Suppressor macrophage treated with lipopolysaccharide for 1 hour (primary cell): Measurements from ENCODE around the gene COPRS.
"Not testable (repeated sequence)": the region's sequence is repeated elsewhere in the genome, so short reads cannot be mapped to it uniquely, and the experiment has no call there.

ENCODE experiments used
- DNase-seq, 3 donors: peaks; one replicate each; pipeline ENCODE4 v3.0.0-alpha.2; 2020 to 2022

The COPRS gene

DNA sequence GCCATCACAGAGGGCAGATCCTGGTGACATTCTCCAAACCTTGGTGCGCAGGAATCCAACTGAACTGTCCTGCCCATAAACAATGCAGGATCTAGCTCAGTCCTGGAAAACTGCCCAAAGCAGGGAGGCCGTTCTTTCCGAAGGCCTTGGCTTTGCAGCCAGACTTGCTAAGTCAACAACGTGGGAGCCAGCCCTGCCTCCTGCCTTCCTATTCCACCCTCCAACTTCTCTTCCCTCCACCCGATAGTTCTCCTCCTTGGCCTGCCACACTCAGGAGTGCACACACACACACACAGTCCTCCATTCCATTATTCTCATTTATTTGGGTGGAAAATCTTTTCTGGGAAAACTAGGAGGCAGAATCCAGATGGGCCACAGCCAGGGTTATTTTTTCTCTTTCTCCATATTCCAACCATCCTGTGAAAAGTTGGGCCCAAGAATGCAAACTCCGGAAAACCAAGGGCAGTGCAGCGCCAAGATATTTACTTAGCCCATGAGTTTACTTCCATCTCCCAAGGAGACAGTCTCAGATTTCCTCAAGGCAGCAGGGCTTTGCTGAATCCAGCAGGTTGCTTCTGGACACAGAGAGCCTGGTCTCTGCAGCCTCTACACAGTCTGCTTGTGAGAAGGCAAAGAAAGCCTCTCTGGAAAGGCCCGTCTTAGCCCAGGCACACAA is 15.8 kb downstream of the COPRS start:
- DNase-seq: no peak

DNA sequence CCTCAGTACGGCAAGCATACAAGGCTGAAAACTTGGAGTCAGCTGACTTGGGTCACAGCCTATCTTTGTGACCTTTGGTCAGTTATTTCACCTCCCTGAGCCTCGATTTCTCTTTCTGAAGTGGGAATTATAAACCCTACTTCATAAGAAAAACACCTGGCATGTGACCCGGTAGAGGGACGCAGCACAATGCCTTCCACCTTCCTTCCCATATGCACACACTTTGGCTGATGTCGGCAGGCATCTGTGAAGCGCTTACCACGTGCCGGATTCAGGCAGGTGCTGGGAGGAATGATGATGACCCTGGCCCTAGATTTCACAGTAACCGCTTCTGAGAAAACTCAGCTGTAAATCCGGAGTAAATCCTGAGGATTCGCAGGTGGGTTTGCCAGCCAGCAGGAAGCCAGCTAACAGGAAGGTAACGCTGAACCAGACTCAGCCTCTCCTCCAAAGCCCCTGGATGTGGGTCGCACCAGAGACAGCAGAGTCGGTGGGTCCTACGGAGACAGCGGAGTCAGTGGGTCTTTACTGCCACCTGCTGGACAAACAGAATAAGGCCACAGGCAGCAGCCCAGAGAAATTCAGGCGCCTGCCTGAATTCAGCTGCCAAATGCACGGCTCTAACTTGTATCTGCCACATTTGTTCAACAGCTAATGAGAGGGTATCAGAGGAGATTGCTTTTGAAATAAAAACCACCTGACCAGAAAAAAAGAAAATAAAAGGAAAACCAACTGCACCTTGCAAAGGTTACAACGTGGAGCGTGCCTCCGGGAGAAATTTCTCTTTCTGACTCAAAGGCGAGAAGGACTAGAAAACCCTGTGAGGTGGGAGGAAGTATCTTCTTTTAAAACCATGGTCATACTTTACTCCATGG is 16.6 kb downstream of the COPRS start:
- DNase-seq: peak; percentile 71 to 82 (median 82)

DNA sequence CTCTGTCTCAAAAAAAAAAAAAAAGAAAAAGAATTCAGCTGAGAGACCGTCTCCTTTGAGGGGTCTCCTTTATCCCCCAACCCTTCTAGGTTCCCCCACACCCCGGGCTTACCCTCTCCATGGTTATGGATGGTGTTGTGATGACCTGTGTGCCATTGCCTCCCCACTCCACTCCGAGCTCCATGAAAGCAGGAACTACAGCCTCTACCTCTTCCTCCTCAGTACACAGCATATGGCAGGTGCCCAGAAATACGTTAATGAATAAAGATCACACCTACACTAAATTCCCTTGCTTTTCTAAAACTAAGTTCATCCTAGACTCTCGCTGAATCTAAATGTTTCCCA is 17.2 kb downstream of the COPRS start:
- DNase-seq: no peak

DNA sequence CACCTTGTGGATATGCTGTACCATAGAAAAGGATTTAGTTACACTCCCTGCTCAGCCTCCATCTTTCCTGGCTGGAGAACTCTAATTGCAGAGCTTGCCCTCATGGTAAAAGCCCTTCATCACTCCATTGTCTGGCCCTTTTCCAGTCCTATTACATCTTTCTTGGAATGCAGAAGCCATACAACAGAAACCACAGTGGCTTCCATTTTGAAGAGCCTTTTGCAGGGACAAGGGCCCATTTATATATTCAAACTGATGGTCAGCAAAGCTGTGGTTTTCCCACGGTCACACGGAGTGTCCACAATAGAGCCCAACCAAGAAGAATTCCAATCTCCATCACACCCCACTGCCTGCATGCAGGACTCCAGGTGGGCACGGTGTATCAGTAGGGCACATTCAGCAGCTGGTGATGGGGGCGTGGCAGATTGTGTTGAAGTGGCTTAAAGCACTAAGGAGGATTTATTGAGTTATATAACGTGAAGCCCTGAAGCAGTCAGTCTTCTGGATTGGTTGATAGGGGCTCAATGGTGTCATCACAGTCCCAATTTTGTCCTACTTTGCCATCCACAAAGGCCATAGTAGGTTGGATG is 20.3 kb downstream of the COPRS start:
- no peak for DNase-seq

DNA sequence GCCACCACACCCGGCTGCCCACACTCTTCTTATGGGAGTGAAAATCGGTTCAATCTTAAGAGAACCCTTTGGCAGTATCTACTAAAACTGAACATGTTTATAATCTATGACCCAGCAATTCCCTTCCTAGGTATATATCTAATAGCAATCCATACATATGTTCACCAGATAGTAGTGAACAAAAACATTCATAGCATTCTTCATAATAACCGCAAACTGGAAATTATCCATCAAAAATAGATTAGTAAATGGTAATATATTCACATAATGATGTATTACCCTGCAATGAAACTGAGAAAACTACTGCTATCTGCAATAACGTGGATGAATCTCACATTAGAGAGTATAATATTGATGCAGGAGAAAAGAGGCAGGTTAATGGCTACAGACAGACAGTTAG is 23.1 kb downstream of the COPRS start:
- DNase-seq: no peak

DNA sequence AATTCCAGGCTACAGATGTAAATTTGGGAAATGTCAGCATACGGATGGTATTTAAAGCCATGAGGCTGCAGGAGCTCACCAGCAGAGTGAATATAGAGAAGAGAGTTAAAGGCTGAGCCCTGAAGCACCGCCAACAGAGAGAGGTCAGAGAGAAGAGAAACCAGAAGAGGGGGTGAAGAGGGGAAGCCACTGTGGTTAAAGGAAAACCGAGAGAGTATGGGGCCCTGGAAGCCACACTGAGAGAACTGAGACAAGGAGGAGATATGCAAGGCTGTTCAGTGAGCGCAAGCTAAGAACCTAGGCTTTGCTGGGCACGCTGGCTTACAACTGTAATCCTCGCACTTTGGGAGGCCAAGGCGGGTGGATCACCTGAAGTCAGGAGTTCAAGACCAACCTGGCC is 24.6 kb downstream of the COPRS start:
- peak in 2 of 3 donors; percentile 27 to 42 for DNase-seq

DNA sequence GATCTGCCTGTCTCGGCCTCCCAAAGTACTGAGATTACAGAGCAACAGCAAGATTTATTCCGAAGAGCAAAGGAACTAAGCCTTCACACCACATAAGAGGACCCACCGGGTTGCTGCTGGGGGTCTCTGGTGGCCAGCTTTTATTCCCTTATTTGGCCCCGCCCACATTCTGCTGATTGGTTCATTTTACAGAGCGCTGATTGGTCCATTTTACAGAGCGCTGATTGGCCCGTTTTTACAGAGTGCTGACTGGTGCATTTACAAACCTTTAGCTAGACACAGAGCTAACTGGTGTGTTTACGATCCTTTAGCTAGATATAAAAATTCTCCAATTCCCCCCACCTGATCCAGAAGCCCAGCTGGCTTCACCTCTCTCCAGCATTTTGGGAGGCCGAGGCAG is 26.3 kb downstream of the COPRS start:
- no peak for DNase-seq

DNA sequence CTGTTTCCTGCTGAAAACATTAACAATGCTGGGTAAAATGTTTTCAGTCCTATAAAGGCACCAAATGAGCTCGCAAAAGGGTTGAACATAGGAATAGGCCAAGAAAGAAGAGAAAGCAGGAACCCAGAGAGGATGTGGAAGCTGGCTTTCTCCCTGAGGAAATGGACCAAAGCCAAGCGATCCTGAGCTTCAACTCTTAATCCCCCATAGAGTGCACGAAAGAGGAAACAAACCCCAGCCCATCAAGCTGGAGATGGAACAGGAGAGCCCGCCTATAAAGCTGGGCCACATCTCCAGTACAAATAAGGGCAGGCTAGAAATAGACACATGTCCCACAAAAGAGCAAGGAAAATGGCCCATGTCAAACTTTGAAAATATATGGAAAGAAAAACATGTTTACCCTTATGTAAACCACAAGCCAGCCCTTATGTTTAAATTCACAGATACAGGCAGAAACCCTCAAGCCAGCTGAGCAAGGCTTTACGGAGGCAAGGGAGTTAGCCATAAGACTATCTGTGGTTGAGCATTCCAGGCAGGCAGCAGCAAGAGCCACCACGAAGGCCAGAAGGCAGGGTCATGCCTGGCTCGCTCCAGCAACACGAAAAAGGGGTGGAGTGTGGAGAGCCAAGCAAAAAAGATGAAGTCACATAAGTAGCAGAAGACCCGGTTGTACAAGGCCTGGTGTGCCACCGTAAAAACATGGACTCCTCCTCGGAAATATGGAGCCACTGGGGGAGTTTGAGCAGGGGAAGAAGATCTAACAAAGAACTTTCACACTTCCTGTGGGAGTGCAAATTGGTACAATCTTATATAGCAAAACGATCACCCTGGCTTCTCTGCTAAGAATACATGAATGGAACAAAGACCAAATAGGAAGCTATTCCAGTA is 27.8 kb downstream of the COPRS start:
- no peak for DNase-seq

DNA sequence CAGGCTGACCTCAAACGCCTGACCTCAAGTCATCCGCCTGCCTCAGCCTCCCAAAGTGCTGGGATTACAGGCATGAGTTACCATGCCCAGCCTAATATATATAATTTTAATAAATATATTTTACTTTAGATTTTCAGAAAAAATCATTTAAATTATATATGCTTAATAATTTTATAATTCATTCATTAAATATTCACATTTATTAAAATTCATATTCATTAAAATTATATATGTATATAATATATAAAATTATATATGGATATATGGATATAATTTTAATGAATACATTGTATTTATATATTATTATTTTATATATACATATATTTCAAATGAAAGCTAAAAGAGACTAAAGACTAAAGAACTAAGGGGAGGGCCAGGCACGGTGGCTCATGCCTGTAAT is 29.4 kb downstream of the COPRS start:
- DNase-seq: no peak

DNA sequence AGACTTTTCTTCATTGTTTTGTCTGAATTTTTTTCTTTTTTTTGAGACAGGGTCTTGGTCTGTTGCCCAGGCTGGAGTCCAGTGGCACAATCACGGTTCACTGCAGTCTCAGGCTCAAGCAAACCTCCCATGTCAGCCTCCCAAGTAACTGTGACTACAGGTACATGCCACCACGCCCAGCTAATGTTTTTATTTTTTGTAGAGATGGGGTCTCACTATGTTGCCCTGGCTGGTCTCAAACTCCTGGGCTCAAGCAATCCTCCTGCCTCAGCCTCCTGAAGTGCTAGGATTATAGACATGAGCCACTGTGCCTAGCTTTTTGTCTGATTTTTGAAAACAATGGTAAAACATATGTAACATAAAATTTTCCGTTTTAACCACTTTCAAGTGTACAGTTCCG is 30.1 kb downstream of the COPRS start:
- DNase-seq: not testable (repeated sequence)

DNA sequence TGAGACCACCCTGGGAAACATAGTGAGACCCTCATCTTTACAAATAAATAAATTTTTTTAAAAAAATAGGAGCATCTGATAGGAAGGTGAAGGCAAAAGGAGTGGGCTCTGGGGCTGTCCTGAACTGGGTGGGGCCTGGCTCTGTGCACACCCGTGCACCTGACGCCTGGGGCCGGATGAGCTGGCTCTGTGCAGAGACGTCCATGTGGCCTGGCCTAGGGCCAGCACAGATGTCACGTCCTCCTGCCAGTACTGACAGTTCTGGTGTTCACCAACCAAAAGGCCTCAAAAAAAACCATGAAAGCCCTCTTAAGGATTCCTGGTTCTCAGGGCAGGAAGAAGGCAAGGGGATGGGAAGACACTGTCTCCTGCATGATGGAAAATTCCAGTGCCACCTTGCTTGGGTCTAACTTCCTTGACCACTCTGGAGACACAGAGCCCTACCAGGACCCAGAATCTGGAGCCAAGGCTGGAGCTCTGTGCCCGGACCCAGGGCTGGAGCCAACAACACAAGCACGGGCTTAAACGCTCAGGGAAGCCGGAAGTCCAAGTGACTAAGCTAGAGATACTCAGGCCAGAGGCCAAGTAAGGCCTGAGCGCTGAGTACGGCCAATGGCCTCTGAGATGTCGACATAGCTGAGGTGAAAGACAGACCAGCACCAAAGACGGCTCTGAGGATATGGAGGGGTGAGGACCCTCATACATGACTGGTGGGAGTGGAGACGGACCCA is 32.9 kb downstream of the COPRS start:
- no peak for DNase-seq

DNA sequence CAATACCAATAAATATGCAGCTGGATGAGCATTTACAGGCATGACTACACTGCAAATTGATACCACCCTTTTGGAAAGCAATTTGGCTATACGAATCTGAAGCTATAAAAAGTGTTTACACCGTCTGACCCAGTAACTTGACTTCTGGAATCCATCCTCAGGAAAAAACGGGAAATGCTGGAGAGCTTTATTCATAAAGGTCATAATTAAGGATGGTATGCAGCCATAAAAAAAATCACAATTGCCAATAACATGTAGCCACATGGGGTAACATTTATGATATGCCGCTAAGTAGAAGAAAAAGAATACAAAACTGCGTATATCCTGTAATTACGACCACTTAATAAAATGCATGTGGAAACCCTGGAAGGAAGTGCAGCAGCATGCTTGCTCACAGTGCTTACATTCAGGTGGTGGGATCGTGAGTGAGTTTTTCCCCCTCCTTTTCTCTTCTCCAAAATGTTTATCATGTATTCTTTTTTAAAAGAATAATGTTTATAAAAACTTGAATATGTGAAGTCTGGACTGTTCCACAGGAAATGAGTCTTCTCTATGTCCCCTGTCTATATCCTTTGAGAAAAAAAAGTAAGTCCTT is 34.2 kb downstream of the COPRS start:
- no peak for DNase-seq

DNA sequence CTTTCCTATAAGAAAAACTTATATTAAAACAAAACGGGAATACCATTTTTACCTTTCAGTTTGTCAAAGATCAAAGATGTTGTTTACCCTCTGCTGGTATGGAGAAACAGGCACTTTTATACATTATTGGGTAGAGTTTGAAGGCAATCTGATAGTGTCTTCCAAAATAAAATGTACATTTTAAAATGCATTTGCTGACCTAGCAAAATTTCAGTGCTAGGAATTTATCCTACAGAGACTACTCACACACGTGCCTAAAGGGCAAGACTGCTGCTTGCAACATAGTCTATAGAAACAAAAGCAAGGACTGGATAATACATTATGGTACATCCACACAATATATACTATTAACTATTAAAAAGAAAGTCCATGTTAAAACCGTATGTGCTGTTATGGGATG is 36.0 kb downstream of the COPRS start:
- DNase-seq: no peak

DNA sequence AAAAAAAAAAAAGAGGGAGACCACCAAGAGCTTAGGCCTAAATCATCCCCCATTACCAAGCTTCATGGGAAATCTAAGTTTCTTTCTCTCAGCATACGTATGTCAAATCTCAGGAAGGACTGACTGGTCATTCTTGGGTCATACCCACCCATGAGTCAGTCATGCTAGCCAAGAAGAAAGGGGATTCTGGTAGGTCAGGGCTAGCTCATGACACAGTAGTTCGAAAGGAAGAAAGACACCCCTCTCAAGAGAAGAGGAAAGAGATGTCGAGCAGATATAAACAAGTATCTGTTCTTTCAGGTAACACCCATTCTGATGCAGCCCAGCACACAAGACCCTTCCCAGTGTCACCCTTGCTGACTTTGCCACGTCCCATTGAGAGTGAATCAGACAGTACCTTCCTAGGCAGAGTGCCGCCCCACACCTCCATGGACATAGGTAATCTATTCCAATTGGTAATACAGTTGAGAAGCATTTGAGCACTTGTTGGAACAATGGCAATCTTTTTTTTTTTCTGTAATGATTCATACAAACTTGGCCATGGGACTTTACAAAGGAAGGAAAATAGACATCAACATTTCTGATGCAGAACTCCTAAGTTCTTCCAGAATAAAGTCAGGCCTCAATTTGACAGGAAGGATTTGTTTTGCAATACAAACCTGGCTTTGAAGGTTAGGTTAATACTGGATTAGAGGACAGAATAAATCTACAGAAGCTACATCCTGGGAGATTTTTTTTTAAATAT is 38.2 kb downstream of the COPRS start:
- peak; percentile 46 to 66 (median 51) for DNase-seq

DNA sequence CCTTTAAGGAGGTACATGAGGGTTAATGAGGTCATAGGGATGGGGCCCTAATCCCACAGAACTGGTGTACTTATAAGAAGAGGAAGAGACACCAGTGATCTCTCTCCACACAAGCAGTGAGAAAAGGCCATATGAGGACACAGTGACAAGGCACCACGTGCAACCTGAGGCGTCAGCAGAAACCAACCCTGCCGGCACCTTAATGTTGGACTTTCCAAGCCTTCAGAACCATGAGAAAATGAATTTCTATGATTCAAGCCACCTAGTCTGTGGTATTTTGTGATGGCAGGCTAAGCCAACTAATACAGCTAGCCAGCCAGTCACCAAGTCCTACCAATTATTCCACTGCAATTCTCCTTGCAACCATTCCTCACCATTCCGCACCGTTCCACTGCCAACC is 39.5 kb downstream of the COPRS start:
- no peak for DNase-seq

DNA sequence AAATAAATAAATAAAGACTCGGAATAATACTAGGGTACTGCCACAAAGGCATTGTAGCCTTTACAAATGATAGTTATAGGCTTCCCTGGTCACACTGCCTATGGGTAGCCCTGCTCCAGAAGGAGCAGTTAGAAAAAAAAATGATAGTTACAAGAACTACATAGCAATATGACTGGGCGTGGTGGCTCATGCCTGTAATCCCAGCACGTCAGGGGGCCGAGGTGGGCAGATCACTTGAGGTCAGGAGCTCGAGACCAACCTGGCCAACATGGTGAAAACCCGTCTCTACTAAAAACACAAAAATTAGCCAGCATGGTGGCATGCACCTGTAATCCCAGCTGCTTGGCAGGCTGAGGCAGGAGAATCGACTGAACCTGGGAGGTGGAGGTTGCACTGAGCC is 40.2 kb downstream of the COPRS start:
- not testable (repeated sequence) for DNase-seq

DNA sequence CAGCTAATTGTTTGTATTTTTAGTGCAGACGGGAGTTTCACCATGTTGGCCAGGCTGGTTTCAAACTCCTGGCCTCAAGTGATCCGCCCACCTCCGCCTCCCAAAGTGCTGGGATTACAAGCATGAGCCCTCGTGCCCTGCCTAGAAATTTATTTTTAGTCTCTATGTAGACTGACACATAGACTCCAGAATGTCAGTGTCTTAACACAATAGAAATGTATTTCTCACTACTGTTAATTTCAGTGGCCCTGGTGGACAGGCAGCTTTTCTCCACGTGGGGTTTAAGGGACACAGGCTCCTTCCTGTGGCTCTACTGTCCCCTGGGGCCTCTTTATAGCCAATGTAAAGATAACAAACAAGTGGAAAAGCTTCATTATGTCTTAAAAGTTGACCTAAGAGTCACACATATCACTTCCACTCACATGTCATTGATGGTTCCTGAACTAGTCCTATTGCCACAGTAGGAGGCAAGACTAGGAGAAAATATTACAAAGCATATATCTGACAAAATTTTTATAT is 43.8 kb downstream of the COPRS start:
- no peak for DNase-seq

DNA sequence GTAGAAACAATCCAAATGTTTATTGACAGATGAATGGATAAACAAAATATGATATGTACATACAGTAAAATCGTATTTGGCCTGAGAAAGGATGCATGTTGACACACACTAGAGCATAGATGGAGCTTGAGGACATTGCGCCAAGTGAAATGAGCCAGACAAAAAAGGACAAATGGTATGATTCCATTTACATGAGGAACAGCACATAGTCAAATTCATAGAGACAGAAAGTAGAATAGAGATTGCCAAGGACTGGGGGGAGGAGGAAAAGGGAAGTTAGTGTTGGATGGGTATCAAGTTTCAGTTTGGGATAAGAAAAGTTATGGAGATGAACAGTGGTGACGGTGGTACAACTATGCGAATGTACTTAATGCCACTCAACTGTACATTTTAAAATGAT is 47.9 kb downstream of the COPRS start:
- peak in 2 of 3 donors; percentile 35 to 51 for DNase-seq

DNA sequence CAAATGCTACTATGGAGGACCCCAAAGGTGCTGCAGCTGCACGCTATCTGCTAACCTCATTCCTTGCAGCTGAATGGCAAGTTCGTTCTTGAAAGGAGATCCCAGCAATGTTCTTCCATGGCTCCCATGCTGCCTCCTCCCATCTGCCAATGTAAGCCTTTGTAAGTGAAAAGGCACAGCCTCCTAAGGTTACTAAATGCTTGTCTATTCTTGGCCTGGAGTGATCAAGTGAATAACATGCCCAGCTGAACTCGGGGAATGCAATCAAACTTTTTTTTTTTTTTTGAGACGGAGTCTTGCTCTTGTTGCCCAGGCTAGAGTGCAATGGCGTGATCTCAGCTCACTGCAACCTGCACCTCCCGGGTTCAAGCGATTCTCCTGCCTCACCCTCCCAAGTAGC is 49.2 kb downstream of the COPRS start:
- DNase-seq: not testable (repeated sequence)

DNA sequence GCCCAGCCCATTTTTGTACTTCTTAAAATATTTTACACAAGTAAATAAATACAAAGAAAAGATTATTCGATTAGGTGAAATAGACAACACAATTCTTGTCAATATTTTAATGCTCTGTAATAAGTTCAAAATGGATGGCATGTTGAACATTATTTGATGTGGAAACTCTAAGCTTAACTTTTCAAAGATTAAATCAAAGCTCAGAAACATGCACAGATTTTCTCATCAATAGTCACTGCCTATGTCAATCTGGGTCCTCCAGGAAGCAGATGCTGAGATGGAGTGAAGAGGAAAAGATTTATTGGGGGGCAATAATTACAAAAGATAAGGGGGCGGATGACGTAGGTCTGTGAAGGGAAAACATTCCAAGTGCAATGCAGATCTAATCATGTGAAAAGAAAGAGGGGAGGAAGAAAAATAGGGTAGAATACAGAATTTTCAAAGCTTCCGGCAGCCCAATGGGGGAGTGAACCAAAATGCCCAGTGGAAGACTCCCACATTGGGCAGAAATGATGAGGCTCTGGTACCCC is 50.5 kb downstream of the COPRS start:
- DNase-seq: no peak

DNA sequence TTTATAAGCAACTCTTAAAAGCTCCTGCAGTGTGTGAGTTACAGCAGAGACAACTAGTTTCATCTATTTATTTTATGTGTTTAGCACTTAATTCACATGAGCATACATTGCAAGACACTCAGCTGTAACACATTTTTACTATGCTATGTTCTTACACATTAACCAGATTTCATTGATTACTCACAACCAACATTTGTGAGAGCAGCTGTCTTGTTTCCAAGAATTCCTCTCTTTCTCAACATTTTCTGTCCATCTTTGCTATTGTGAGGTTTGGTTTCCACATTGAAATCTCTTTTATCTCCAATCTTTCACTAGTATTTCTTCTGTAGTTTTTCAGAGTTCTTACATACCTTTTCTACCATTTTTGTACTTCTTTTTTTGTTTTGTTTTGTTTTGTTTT is 51.2 kb downstream of the COPRS start:
- DNase-seq: no peak
